Heart right ventricle (tissue), 16 donors: ENCODE data around the gene ERN1. TPM values are rescaled to one million over a fixed set of nuclear protein-coding genes. Genes with fewer than 3 reads are reported as not detected.

Experiments used
- ATAC-seq, 8 donors: fragments of 200-7000 bp; cut with Tn5 transposase; one replicate each; pipeline ENCODE4 v1.9.1; 2020; ENCODE audit warnings: mild to moderate bottlenecking in 8 of 8, moderate library complexity in 8 of 8, moderate number of reproducible peaks in 1 of 8
- DNase-seq, 2 donors: peaks; one replicate each; pipeline ENCODE4 v3.0.0-alpha.2; 2020
- H3K27ac ChIP-seq, 10 donors: fragments of 200-600 bp; sonication (generic) in 2 of 10; one replicate each; pipeline versions ENCODE4 v1.5.0 to v1.8.0; 2020 to 2022; ENCODE audit warnings: mild to moderate bottlenecking in 3 of 10
- H3K27me3 ChIP-seq, 7 donors: fragments of 200-600 bp; one replicate each; pipeline ENCODE4 v1.8.0; 2021 to 2022; ENCODE audit warnings: mild to moderate bottlenecking in 2 of 7
- H3K36me3 ChIP-seq, 9 donors: fragments of 200-600 bp; sonication (generic) in 1 of 9; one replicate each; pipeline versions ENCODE4 v1.5.0 to v1.8.0; 2020 to 2022; ENCODE audit warnings: mild to moderate bottlenecking in 2 of 9
- H3K4me1 ChIP-seq, 9 donors: fragments of 200-600 bp; sonication (generic) in 1 of 9; one replicate each; pipeline versions ENCODE4 v1.5.0 to v1.8.0; 2020 to 2022; ENCODE audit warnings: mild to moderate bottlenecking in 4 of 9
- H3K4me3 ChIP-seq, 10 donors: fragments of 200-600 bp; sonication (generic) in 2 of 10; one replicate each; pipeline versions ENCODE4 v1.5.0 to v1.8.0; 2020 to 2022; ENCODE audit warnings: mild to moderate bottlenecking in 7 of 10, moderate library complexity in 2 of 10
- H3K9me3 ChIP-seq, 11 donors: fragments of 200-600 bp in 10 of 11; sonication (generic) in 2 of 11; one replicate each; pipeline versions ENCODE4 v1.5.0 to v1.8.0; 2013 to 2022; ENCODE audit warnings: mild to moderate bottlenecking in 2 of 11, control low read depth in 1 of 11, moderate library complexity in 1 of 11
- CTCF ChIP-seq, 9 donors: fragments of 200-600 bp; sonication (generic) in 2 of 9; IDR thresholded peaks; one replicate each; pipeline versions ENCODE4 v1.5.0 to v1.8.0; 2021 to 2022; ENCODE audit warnings: antibody characterized with exemption in 9 of 9, mild to moderate bottlenecking in 5 of 9, moderate library complexity in 1 of 9
- WGBS, 2 donors: extraction: QIAGEN DNeasy Blood & Tissue Kit; methylation state at CpG; one replicate each; pipeline ENCODE4 v1.1.7; 2013; ENCODE audit warnings: inconsistent platforms in 1 of 2; 5-methylcytosine and 5-hydroxymethylcytosine counted together
- intact Hi-C, 10 donors: fragments of 100-400 bp; cut with DNase I; formaldehyde crosslinking; loops; one replicate each; pipeline versions ENCODE4 v1.11.1 to v1.14.2; 2022
- polyA plus RNA-seq, 2 donors: library from polyadenylated mRNA; stranded (reverse); fragments of 200-250 nt; gene quantifications; one replicate each; pipeline ENCODE4 v1.2.3, GENCODE V29; 2013
- total RNA-seq, 10 donors: library from RNA; stranded (reverse); fragmentation: NEBNext Ultra II Directional in 3 of 10; extraction: Animal tissue kit (Norgen Biotek cat#: 25700) in 3 of 10; gene quantifications; one replicate each; pipeline versions ENCODE4 v1.2.1 to v1.2.4, GENCODE V29; 2021 to 2023
- donor health status: Arrhythmogenic right ventricular cardiomyopathy.
- donor health status: ischemic (EF 13 %, LVEDD 7.1; RV severe dilation, severe dysfunction).
- donor health status: healthy with polysubstance abuse.
- donor health status: DM: no; HTN: yes; CAD: no.
- donor health status: DM: no; HTN: no; CAD: no.
- donor health status: ischemic (EF 25% LVEDD 6.9; RV normal size, moderate dysfunction).
- donor health status: ischemic (EF 25% LVEDD 5.7; RV mildly dilated, moderate dysfunction).
- donor health status: healthy.
- donor health status: DM: yes; HTN: yes; CAD: no.
- donor health status: Ischemic cardiomyopathy.
- donor health status: ischemic (EF 35%, LVEDD 5.7; RV mildly dilated, moderate dysfunction).
- donor health status: nonischemic (EF 11% LVEDD 7.7; RV severe dilation, severe dysfunction).
- donor health status: DM: yes; HTN: yes; CAD: no.
- donor health status: PGD.
- donor health status: ischemic (EF 29% LVEDD 5.4; RV normal size, mild dysfunction).
- donor health status: nonischemic (EF 23%, LVEDD 6.1; RV moderate dilation, normal function).

Gene ERN1
- total and polyA plus RNA-seq, 12 donors = 2.2 to 16.6 (median 7.1) TPM

- no peak for TF ChIP-seq CTCF (IDR thresholded peaks at IDR 0.05)
- Histone ChIP-seq H3K4me1 (peaks cover 0 to 53% (median 6%) of the 10 kb centered on the region in 9 donors), H3K36me3 (peaks cover 0 to 36% (median 4%) of the 10 kb centered on the region in 9 donors), H3K9me3 (no peaks in the 10 kb centered on the region), H3K27me3 (no peaks in the 10 kb centered on the region), H3K27ac (no peak overlapping the region), H3K4me3 (no peak overlapping the region)
- ATAC-seq (no peak), DNase-seq (no peak)
- intact Hi-C loops = no loop called here
- WGBS, 2 donors = 88 to 93% methylated on average over 7 of the region's 7 CpGs
Measured at GRCh38 chr17:64094412-64094811, 35.5 kb downstream of the ERN1 start.

- DNase-seq (no peak), ATAC-seq (no peak)
- Histone ChIP-seq H3K27ac (peak overlapping the region in 1 of 10 donors; percentile 22), H3K4me3 (no peak overlapping the region), H3K27me3 (no peaks in the 10 kb centered on the region), H3K9me3 (no peaks in the 10 kb centered on the region), H3K4me1 (peaks cover 0 to 52% (median 6%) of the 10 kb centered on the region in 9 donors), H3K36me3 (peaks cover 0 to 33% (median 4%) of the 10 kb centered on the region in 9 donors)
- WGBS, 2 donors = 94 to 97% methylated on average over 4 of the region's 4 CpGs
- no peak for TF ChIP-seq CTCF (IDR thresholded peaks at IDR 0.05)
- intact Hi-C loops = no loop called here
Measured at GRCh38 chr17:64092952-64093451, 36.9 kb downstream of the ERN1 start.

GRCh38 chr17:64092113-64092512, 37.8 kb downstream of the ERN1 start:
- no peaks in the 10 kb centered on the region for H3K27me3 ChIP-seq

GRCh38 chr17:64091571-64091970, 38.4 kb downstream of the ERN1 start:
- WGBS, 2 donors = 93 to 95% methylated on average over 6 of the region's 6 CpGs
- Histone ChIP-seq H3K36me3 (peaks cover 0 to 20% (median 4%) of the 10 kb centered on the region in 9 donors), H3K9me3 (no peaks in the 10 kb centered on the region), H3K27me3 (no peaks in the 10 kb centered on the region), H3K27ac (no peak overlapping the region), H3K4me1 (peaks cover 0 to 41% (median 6%) of the 10 kb centered on the region in 9 donors), H3K4me3 (no peak overlapping the region)
- DNase-seq (no peak), ATAC-seq (no peak)
- TF ChIP-seq CTCF (IDR thresholded peaks at IDR 0.05) = no peak
- intact Hi-C loops = no loop called here

More at GRCh38 chr17:64092113-64092512, 37.8 kb downstream of the ERN1 start:
- Histone ChIP-seq H3K9me3 (no peaks in the 10 kb centered on the region), H3K4me1 (peaks cover 0 to 47% (median 6%) of the 10 kb centered on the region in 9 donors), H3K36me3 (peaks cover 0 to 25% (median 4%) of the 10 kb centered on the region in 9 donors), H3K4me3 (no peak overlapping the region), H3K27ac (peak overlapping the region in 1 of 10 donors; percentile 10)
- 93 to 97% methylated on average over 2 of the region's 2 CpGs for WGBS, 2 donors
- intact Hi-C loops = no loop called here
- no peak for ATAC-seq
- no peak for DNase-seq
- TF ChIP-seq CTCF (IDR thresholded peaks at IDR 0.05) = no peak
